ENCODE results near the gene DDIT4. TPM values are rescaled to one million over a fixed set of nuclear protein-coding genes. Genes with fewer than 3 reads are reported as not detected.

DDIT4 gene
- total and polyA plus RNA-seq, 9 of the 15 experiments (the other 6 are each of a cell fraction or from before 2014, with no cell fraction given) = 8.2 to 675 (median 159) TPM

DNA sequence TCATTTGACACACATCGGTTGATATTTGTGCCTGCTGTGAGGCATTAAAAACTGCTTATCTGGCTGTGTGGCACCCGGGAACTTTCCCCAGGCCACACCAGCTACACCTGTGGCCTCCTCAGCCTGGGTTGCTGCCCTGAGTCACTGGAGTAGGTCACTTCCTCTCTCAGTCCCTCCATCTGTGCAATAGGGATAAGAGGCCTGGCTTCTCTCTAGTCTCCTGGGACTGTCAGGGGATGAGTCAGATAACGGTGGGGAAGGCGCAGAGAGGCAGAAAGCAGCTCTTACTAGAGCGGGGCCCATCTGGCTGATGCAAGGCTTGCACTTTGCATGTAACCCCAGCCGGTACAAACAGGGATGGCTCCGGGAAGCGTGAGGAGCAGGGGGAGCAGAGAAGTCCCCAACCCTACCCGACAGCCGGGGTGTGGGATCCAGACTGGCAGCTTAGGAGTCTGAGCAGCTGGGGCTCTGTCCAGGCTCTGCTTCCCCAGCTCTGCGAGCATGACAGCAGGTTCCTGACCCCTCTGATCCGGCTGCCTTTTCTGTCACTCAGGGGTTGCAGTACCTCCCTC is 47.0 kb downstream of the DDIT4 start (continued):
- TF ChIP-seq, protein P1, sequence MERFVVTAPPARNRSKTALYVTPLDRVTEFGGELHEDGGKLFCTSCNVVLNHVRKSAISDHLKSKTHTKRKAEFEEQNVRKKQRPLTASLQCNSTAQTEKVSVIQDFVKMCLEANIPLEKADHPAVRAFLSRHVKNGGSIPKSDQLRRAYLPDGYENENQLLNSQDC (CRISPR knock-in tag; IDR thresholded peaks at IDR 0.05) = 0 out of 2 replicates have a peak, but pooled peaks have one; percentile 27
- TF ChIP-seq SMARCA4 (IDR thresholded peaks at IDR 0.05) = peak; percentile 100
- no peak for TF ChIP-seq ZNF778 (CRISPR knock-in tag; IDR thresholded peaks at IDR 0.05)
- peak; percentile 93 for TF ChIP-seq POLR2G (IDR thresholded peaks at IDR 0.05; ENCODE audit: low read depth, low read length)
- TF ChIP-seq, protein P2, sequence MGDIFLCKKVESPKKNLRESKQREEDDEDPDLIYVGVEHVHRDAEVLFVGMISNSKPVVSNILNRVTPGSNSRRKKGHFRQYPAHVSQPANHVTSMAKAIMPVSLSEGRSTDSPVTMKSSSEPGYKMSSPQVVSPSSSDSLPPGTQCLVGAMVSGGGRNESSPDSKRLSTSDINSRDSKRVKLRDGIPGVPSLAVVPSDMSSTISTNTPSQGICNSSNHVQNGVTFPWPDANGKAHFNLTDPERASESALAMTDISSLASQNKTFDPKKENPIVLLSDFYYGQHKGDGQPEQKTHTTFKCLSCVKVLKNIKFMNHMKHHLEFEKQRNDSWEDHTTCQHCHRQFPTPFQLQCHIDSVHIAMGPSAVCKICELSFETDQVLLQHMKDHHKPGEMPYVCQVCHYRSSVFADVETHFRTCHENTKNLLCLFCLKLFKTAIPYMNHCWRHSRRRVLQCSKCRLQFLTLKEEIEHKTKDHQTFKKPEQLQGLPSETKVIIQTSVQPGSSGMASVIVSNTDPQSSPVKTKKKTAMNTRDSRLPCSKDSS (IDR thresholded peaks at IDR 0.05; ENCODE audit: low read depth, partially characterized antibody) = no peak
- TF ChIP-seq HSF4 (CRISPR knock-in tag; IDR thresholded peaks at IDR 0.05; ENCODE audit: borderline replicate concordance) = peak; percentile 90
- peak in 1 of 2 experiments; percentile 96; a peak in 1 of 3 replicates for TF ChIP-seq CBX3 (IDR thresholded peaks at IDR 0.05; ENCODE audit: borderline replicate concordance in 1 of 2, low read length in 2 of 2)
- TF ChIP-seq SAFB (IDR thresholded peaks at IDR 0.05; ENCODE audit: borderline replicate concordance, low read depth, low read length) = no peak
- TF ChIP-seq ZNF695 (CRISPR knock-in tag; IDR thresholded peaks at IDR 0.05) = no peak
- no peak for TF ChIP-seq ETS2 (tag; IDR thresholded peaks at IDR 0.05; ENCODE audit: borderline replicate concordance, poor library complexity, severe bottlenecking)
- no peak; the same call in 1 of the 2 replicates for TF ChIP-seq BCL6 (CRISPR knock-in tag; IDR thresholded peaks at IDR 0.05)
- TF ChIP-seq TBP (optimal IDR thresholded peaks at IDR 0.05; ENCODE audit: low read depth, low read length) = peak; percentile 89
- TF ChIP-seq ZNF140 (CRISPR knock-in tag; IDR thresholded peaks at IDR 0.05) = no peak
- no peak for TF ChIP-seq ZNF146 (CRISPR knock-in tag; IDR thresholded peaks at IDR 0.05; ENCODE audit: unreplicated experiment)
- TF ChIP-seq, protein P3, sequence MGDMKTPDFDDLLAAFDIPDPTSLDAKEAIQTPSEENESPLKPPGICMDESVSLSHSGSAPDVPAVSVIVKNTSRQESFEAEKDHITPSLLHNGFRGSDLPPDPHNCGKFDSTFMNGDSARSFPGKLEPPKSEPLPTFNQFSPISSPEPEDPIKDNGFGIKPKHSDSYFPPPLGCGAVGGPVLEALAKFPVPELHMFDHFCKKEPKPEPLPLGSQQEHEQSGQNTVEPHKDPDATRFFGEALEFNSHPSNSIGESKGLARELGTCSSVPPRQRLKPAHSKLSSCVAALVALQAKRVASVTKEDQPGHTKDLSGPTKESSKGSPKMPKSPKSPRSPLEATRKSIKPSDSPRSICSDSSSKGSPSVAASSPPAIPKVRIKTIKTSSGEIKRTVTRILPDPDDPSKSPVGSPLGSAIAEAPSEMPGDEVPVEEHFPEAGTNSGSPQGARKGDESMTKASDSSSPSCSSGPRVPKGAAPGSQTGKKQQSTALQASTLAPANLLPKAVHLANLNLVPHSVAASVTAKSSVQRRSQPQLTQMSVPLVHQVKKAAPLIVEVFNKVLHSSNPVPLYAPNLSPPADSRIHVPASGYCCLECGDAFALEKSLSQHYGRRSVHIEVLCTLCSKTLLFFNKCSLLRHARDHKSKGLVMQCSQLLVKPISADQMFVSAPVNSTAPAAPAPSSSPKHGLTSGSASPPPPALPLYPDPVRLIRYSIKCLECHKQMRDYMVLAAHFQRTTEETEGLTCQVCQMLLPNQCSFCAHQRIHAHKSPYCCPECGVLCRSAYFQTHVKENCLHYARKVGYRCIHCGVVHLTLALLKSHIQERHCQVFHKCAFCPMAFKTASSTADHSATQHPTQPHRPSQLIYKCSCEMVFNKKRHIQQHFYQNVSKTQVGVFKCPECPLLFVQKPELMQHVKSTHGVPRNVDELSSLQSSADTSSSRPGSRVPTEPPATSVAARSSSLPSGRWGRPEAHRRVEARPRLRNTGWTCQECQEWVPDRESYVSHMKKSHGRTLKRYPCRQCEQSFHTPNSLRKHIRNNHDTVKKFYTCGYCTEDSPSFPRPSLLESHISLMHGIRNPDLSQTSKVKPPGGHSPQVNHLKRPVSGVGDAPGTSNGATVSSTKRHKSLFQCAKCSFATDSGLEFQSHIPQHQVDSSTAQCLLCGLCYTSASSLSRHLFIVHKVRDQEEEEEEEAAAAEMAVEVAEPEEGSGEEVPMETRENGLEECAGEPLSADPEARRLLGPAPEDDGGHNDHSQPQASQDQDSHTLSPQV (IDR thresholded peaks at IDR 0.05) = peak; percentile 96
- TF ChIP-seq, protein P4, sequence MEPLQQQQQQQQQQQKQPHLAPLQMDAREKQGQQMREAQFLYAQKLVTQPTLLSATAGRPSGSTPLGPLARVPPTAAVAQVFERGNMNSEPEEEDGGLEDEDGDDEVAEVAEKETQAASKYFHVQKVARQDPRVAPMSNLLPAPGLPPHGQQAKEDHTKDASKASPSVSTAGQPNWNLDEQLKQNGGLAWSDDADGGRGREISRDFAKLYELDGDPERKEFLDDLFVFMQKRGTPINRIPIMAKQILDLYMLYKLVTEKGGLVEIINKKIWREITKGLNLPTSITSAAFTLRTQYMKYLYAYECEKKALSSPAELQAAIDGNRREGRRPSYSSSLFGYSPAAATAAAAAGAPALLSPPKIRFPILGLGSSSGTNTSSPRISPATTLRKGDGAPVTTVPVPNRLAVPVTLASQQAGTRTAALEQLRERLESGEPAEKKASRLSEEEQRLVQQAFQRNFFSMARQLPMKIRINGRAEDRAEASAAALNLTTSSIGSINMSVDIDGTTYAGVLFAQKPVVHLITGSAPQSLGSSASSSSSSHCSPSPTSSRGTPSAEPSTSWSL (CRISPR knock-in tag; IDR thresholded peaks at IDR 0.05; ENCODE audit: borderline replicate concordance) = 0 out of 2 replicates have a peak, but pooled peaks have one; percentile 46
- TF ChIP-seq, protein P5, sequence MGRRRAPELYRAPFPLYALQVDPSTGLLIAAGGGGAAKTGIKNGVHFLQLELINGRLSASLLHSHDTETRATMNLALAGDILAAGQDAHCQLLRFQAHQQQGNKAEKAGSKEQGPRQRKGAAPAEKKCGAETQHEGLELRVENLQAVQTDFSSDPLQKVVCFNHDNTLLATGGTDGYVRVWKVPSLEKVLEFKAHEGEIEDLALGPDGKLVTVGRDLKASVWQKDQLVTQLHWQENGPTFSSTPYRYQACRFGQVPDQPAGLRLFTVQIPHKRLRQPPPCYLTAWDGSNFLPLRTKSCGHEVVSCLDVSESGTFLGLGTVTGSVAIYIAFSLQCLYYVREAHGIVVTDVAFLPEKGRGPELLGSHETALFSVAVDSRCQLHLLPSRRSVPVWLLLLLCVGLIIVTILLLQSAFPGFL (CRISPR knock-in tag; IDR thresholded peaks at IDR 0.05) = no peak
- no peak for TF ChIP-seq ZNF347 (CRISPR knock-in tag; IDR thresholded peaks at IDR 0.05; ENCODE audit: low read depth)
- no peak for TF ChIP-seq ZSCAN29 (IDR thresholded peaks at IDR 0.05)
- TF ChIP-seq HNRNPH1 (optimal IDR thresholded peaks at IDR 0.05; ENCODE audit: low read depth, low read length) = no peak
